ENCODE measurements around the gene GDAP1L1. TPM values are rescaled to one million over a fixed set of nuclear protein-coding genes. Genes with fewer than 3 reads are reported as not detected.

The GDAP1L1 gene
- total RNA-seq, 1 donor = not detected

DNA sequence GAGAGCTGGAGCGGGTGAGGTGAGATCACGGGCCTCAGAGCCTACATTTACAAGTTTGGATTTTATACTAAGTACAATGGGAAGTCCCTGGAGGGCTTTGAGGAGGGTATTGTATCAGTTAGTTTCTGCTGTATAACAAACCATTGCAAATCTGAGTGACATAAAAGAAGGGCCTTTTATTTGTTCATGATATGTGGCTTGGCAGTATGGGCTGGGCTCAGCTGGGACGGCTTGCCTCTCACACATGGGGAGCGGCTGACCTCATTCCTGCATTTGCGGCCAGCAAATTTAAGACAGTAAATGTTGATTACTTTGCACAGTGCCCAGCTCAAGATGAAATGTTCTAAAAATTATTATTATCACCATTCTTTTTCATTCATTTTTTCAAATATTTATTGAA, 21.7 kb downstream of the GDAP1L1 start:
- H3K4me3 ChIP-seq (ENCODE audit: low read depth, low read length) = no peak overlapping the region
- no peak for DNase-seq (ENCODE audit: low read depth)
- no peak for TF ChIP-seq CTCF (IDR thresholded peaks at IDR 0.05; ENCODE audit: insufficient read depth, low read depth, low read length)

- DNase-seq (ENCODE audit: low read depth) = no peak
- H3K4me3 ChIP-seq (ENCODE audit: low read depth, low read length) = no peak overlapping the region
- peak; percentile 8 for TF ChIP-seq CTCF (IDR thresholded peaks at IDR 0.05; ENCODE audit: insufficient read depth, low read depth, low read length)
Observed at GRCh38 chr20:44271915-44272663, 25.0 kb downstream of the GDAP1L1 start.

GRCh38 chr20:44273231-44274215, 26.4 kb downstream of the GDAP1L1 start:
- TF ChIP-seq CTCF (IDR thresholded peaks at IDR 0.05; ENCODE audit: insufficient read depth, low read depth, low read length) = no peak
- no peak for DNase-seq (ENCODE audit: low read depth)
- H3K4me3 ChIP-seq (ENCODE audit: low read depth, low read length) = no peak overlapping the region

DNA sequence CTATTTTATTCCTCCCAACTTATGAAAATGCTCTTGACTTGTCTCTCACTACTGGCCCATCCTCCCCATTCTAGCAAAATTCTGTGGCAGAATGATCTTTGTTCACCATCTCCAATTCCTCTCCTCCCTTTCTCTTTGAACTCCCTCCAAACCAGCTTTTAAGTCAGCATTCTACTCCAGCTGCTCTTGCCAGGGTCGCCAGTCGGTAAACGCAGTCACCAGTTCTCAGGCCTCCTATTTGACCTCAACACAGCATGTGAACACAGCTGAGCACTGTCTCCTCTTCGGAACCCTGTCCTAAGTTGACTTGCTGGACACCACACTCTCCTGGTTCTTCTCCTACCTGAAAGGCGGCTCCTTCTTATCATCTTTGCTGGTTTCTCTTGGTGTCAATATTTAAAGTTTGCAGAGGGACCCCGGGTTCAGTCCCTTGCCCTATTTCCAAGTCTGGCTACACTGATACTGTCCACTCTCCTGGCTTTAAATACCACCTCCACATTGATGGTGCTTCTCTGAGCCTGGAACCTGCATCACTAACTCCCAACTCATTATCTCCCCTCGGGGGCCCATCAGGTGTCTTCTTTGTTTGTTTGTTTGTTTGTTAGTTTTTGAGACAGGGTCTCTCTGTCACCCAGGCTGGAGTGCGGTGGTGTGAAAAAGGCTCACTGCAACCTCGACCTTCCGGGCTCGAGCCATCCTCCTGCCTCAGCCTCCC, 27.4 kb downstream of the GDAP1L1 start:
- TF ChIP-seq CTCF (IDR thresholded peaks at IDR 0.05; ENCODE audit: insufficient read depth, low read depth, low read length) = no peak
- no peak overlapping the region for H3K4me3 ChIP-seq (ENCODE audit: low read depth, low read length)

DNA sequence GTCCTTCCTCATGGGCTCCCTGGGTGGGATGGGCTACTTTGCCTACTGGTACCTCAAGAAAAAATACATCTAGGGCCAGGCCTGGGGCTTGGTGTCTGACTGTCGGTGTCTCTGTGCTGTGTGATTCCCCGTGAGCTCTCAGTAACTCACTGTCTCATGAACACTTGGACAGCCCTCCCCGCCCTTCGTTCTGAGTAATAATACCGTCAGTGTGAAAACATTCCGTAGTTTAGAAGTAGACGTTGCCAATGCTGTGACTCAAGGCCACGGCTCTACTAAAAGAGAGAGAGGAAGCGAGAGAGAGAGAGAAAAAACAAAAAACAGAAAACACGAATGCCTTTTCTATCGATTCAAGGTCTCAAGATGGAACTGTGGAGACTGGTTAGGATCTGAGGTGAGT, 32.1 kb downstream of the GDAP1L1 start:
- peak; percentile 14 for DNase-seq (ENCODE audit: low read depth)
- TF ChIP-seq CTCF (IDR thresholded peaks at IDR 0.05; ENCODE audit: insufficient read depth, low read depth, low read length) = no peak
- no peak overlapping the region for H3K4me3 ChIP-seq (ENCODE audit: low read depth, low read length)

More for the DNA sequence above, 27.4 kb downstream of the GDAP1L1 start:
- no peak for DNase-seq (ENCODE audit: low read depth)

- no peak overlapping the region for H3K4me3 ChIP-seq (ENCODE audit: low read depth, low read length)
- no peak for DNase-seq (ENCODE audit: low read depth)
- TF ChIP-seq CTCF (IDR thresholded peaks at IDR 0.05; ENCODE audit: insufficient read depth, low read depth, low read length) = no peak
Observed at GRCh38 chr20:44280387-44280786, 33.3 kb downstream of the GDAP1L1 start.

Data from fibroblast of villous mesenchyme (primary cell).